Adrenal gland (tissue), 5 donors: Measurements from ENCODE around the gene AGBL1.

Source experiments
- CTCF ChIP-seq, 6 experiments: fragments of 450-650 bp in 4 of 6; fragments of 200-600 bp in 2 of 6; sonication (generic) in 1 of 6; IDR thresholded peaks; 1 replicate in 5 of 6; 2 replicates in 1 of 6; pipeline versions ENCODE4 v1.5.1 to v1.8.0; 2016 to 2021; ENCODE audit warnings: antibody characterized with exemption in 6 of 6, mild to moderate bottlenecking in 2 of 6, moderate library complexity in 1 of 6
- POLR2A ChIP-seq, 2 donors: fragments of 450-650 bp; IDR thresholded peaks; one replicate each; pipeline ENCODE4 v1.6.1; 2017; ENCODE audit warnings: antibody characterized with exemption in 2 of 2, mild to moderate bottlenecking in 2 of 2, moderate library complexity in 1 of 2
- donor health status: DM: no; HTN: no; CAD: no.

- TF ChIP-seq CTCF (IDR thresholded peaks at IDR 0.05) (no peak), POLR2A (IDR thresholded peaks at IDR 0.05) (no peak)
These were observed 813.2 kb downstream of the AGBL1 start for GRCh38 chr15:86892774-86893449.
